ENCODE data around the gene PCGF2. TPM values are rescaled to one million over a fixed set of nuclear protein-coding genes. Genes with fewer than 3 reads are reported as not detected.
A peak's percentile ranks its signal among the peaks of the same experiment; 100 is the strongest.

PCGF2 gene
- total RNA-seq, 4 donors from 2014 or later, result 8.5 to 13.5 (median 10.9) TPM

DNA sequence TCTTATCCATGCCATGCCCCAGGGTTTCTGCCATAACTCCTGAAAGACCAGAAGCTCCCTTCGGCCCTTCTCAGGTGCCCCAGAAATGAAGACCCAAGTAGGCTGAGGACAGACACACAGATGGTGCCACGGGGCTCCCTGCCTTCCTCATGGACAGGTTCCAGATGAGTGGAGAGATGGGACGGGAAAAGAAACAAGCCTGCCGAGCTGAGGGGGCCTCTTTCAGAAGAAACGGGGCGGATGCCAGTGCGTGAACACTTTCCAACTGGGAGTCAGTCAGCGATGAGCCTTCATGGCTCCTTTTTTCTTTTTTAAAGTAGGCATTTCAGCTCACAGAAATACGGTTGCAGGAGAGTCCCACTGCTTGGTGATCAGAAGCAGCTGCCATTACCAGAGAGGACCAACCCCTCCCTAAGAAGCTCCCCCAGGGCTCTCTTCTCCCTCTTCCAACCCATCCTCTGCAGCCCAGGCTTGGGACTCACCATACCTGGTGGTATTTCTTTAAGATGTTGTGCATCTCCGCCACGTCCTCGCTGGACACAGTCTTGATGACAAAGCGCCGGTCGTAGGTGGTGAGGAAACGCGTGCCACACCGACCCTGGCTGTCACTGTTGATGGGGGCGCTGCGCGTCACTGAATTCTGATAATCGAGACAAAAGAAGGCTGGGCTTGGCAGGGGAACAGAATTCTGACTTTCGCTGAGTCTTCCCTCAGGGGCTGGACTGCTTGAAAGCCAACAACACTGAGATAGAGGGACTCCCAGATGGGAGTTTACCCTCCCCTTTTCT lies 32.0 kb upstream of the PCGF2 start:
- Histone ChIP-seq H3K36me3 (peaks cover 82 to 95% of the 10 kb centered on the region in 2 donors), H3K4me3 (replicated peaks in 1 of 3) (no peak overlapping the region), H3K27me3 (no peaks in the 10 kb centered on the region), H3K9me3 (no peaks in the 10 kb centered on the region), H3K4me1 (no peaks in the 10 kb centered on the region), H3K27ac (no peak overlapping the region)
- TF ChIP-seq, protein P1, sequence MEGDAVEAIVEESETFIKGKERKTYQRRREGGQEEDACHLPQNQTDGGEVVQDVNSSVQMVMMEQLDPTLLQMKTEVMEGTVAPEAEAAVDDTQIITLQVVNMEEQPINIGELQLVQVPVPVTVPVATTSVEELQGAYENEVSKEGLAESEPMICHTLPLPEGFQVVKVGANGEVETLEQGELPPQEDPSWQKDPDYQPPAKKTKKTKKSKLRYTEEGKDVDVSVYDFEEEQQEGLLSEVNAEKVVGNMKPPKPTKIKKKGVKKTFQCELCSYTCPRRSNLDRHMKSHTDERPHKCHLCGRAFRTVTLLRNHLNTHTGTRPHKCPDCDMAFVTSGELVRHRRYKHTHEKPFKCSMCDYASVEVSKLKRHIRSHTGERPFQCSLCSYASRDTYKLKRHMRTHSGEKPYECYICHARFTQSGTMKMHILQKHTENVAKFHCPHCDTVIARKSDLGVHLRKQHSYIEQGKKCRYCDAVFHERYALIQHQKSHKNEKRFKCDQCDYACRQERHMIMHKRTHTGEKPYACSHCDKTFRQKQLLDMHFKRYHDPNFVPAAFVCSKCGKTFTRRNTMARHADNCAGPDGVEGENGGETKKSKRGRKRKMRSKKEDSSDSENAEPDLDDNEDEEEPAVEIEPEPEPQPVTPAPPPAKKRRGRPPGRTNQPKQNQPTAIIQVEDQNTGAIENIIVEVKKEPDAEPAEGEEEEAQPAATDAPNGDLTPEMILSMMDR (IDR thresholded peaks at IDR 0.05), result no peak
- TF ChIP-seq POLR2A (IDR thresholded peaks at IDR 0.05), result no peak
- WGBS, 2 donors, result 90% methylated on average over 23 of the region's 23 CpGs
- intact Hi-C loops (cut with DNase I), result no loop called here
- DNase-seq, result no peak

DNA sequence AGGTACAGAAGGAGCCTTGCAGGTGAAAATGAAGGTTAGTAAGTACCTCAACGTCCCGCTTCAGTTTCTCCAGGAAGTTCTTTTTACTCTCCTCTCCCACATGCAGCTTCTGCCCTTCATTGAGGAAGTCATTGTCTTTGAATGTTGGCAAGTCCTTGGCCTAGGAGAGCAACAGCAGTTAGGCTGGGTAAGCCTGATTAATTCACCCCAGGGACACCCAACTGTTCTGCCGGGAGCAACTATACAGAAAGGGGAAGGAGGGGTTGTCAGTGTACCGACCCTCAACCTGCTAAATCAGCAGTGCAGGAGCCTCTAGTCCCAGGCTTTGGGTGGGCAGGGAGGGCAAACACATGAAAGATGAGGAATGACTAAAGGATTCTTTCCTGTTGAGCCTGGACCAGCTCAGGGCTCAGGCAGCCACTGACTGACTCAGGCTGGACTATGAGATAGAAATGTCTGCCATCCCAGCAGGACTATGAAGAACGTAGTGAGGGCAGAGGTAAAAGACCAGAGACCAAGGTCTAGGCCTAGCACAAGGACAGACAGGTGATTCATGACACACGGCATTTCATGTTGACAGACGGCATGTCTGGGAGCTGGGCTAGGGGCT lies 29.6 kb upstream of the PCGF2 start:
- intact Hi-C loops (cut with DNase I), result no loop called here
- peaks cover 78 to 98% of the 10 kb centered on the region in 2 donors for H3K36me3 ChIP-seq
- WGBS, 2 donors, result 80 to 93% methylated on average over 7 of the region's 7 CpGs
- TF ChIP-seq, protein P1 (IDR thresholded peaks at IDR 0.05), result no peak
- TF ChIP-seq POLR2A (IDR thresholded peaks at IDR 0.05), result no peak
- no peaks in the 10 kb centered on the region for H3K9me3 ChIP-seq
- H3K4me3 ChIP-seq (replicated peaks in 1 of 3), result no peak overlapping the region
- DNase-seq, result no peak
- H3K27ac ChIP-seq, result no peak overlapping the region
- no peaks in the 10 kb centered on the region for H3K4me1 ChIP-seq
- no peaks in the 10 kb centered on the region for H3K27me3 ChIP-seq

DNA sequence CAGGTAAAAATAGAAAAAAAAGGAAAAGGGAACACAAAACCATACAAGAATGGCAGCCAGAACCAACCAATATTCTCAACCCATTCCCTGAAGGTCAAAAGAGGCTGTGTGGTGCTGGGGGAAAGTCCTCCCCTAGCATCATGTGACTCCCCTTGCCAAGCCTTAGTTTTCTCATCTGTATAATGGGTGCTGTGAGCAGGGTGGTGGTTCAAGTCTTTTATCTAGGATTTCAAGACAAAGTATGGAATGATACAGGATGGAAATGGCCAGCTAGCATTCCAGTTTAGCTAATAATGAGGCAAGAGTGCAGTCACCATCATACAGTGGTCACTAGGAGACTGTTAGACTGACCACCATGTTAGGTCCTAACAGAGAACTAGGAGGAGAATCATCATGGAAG lies 25.1 kb upstream of the PCGF2 start:
- H3K36me3 ChIP-seq, result peaks cover 74 to 83% of the 10 kb centered on the region in 2 donors
- H3K27me3 ChIP-seq, result no peaks in the 10 kb centered on the region
- intact Hi-C loops (cut with DNase I), result no loop called here
- TF ChIP-seq, protein P1 (IDR thresholded peaks at IDR 0.05), result no peak
- no peak for TF ChIP-seq POLR2A (IDR thresholded peaks at IDR 0.05)
- H3K4me3 ChIP-seq (replicated peaks in 1 of 3), result no peak overlapping the region
- H3K27ac ChIP-seq, result no peak overlapping the region
- H3K4me1 ChIP-seq, result peaks cover 3 to 5% of the 10 kb centered on the region in 2 donors
- no peaks in the 10 kb centered on the region for H3K9me3 ChIP-seq
- no peak for DNase-seq

DNA sequence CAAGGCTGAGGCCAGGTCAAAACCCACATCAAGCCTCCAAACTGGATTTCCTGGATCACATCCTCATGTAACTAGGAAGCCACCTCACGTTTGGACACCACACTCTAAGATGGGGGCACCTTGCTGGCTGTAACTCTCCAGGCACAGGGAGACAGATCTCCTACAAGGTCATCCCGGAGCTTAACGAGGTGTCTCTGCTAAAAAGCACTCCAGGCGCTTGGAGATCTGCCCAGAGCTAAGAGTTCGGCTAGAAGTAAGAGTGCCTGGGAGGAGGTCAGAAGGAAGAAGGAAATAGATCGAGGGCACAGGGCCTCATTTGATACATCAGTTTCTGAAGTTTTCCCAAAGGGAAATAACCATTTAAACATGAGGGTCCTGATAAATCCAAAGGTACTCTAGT lies 20.3 kb upstream of the PCGF2 start:
- no peaks in the 10 kb centered on the region for H3K27me3 ChIP-seq
- peak overlapping the region in 2 of 3 donors; percentile 13 to 28 for H3K27ac ChIP-seq
- H3K36me3 ChIP-seq, result peaks cover 57 to 61% of the 10 kb centered on the region in 2 donors
- no peak for TF ChIP-seq POLR2A (IDR thresholded peaks at IDR 0.05)
- TF ChIP-seq, protein P1 (IDR thresholded peaks at IDR 0.05), result no peak
- H3K9me3 ChIP-seq, result no peaks in the 10 kb centered on the region
- WGBS, 2 donors, result 28 to 44% methylated on average over 6 of the region's 6 CpGs
- peak; percentile 73 to 75 for DNase-seq
- peaks cover 3 to 5% of the 10 kb centered on the region in 2 donors for H3K4me1 ChIP-seq
- no peak overlapping the region for H3K4me3 ChIP-seq (replicated peaks in 1 of 3)
- intact Hi-C loops (cut with DNase I), result no loop called here

DNA sequence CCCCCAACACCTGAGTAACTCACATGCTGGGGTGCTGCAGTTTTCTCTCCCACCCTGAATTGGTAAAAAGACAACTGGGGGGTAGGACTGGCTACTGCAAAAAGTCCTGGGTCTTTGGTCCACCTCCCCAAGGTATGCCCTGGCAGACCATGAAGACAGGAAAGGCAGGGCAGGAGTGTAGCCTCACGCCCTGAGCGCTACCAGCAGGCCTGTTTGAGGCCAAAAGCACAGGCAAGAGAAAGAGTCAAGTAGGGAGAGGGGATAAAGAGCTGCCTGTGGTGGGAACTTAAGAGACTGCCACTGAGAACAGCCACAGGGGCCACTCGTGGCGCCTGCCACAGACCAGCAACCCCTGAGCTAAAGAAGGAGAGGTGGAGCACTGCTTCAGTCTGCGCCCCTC lies 18.2 kb upstream of the PCGF2 start:
- intact Hi-C loops (cut with DNase I), result no loop called here
- H3K4me1 ChIP-seq, result peaks cover 3 to 5% of the 10 kb centered on the region in 2 donors
- DNase-seq, result no peak
- H3K4me3 ChIP-seq (replicated peaks in 1 of 3), result no peak overlapping the region
- no peaks in the 10 kb centered on the region for H3K27me3 ChIP-seq
- no peaks in the 10 kb centered on the region for H3K9me3 ChIP-seq
- H3K36me3 ChIP-seq, result peaks cover 54 to 57% of the 10 kb centered on the region in 2 donors
- WGBS, 2 donors, result 83 to 87% methylated on average over 5 of the region's 5 CpGs
- TF ChIP-seq POLR2A (IDR thresholded peaks at IDR 0.05), result no peak
- TF ChIP-seq, protein P1 (IDR thresholded peaks at IDR 0.05), result no peak
- no peak overlapping the region for H3K27ac ChIP-seq
